22Rv1 (cell line): ENCODE measurements around the gene KIF27.
A peak's percentile ranks its signal among the peaks of the same experiment; 100 is the strongest.

Experiments
- H3K27ac ChIP-seq: fragments of 450-650 bp; 2 replicates; pipeline ENCODE4 v1.5.1; 2017
- CTCF ChIP-seq: fragments of 450-650 bp; IDR thresholded peaks from 2 replicates; pipeline ENCODE4 v1.5.1; 2017; ENCODE audit warnings: mild to moderate bottlenecking
- ZFX ChIP-seq: fragments of 450-650 bp; IDR thresholded peaks from 2 replicates; pipeline ENCODE4 v1.6.1; 2017; ENCODE audit warnings: antibody characterized with exemption, borderline replicate concordance

Gene KIF27

GRCh38 chr9:83920927-83921707, at the start of gene KIF27:
Gene KIF27 (minus strand): TSS chr9:83921432. CDS start chr9:83915591, 5,841 bp downstream.
- H3K27ac ChIP-seq: peak within 1 kb of the TSS; percentile 76
- TF ChIP-seq CTCF: peak; percentile 64
- no peak for TF ChIP-seq ZFX

- TF ChIP-seq CTCF (no peak), ZFX (no peak)
- no peak overlapping the region for H3K27ac ChIP-seq
Observed at GRCh38 chr9:83969602-83970001, 48.4 kb upstream of the KIF27 start.

GRCh38 chr9:83967073-83967472, 45.8 kb upstream of the KIF27 start:
- peak overlapping the region; percentile 56; the same call in 1 of the 2 replicates for H3K27ac ChIP-seq
- TF ChIP-seq ZFX: no peak
- no peak for TF ChIP-seq CTCF

- no peak for TF ChIP-seq ZFX
- TF ChIP-seq CTCF: no peak
- peak overlapping the region; percentile 56 for H3K27ac ChIP-seq
Observed at GRCh38 chr9:83966209-83966582, 45.0 kb upstream of the KIF27 start.

GRCh38 chr9:83965350-83966208, 44.3 kb upstream of the KIF27 start:
- peak overlapping the region; percentile 56 for H3K27ac ChIP-seq
- TF ChIP-seq CTCF: no peak
- TF ChIP-seq ZFX: no peak

GRCh38 chr9:83964973-83965349, 43.7 kb upstream of the KIF27 start:
- H3K27ac ChIP-seq: peak overlapping the region; percentile 56
- TF ChIP-seq ZFX: no peak
- TF ChIP-seq CTCF: no peak

GRCh38 chr9:83962165-83962564, 40.9 kb upstream of the KIF27 start:
- TF ChIP-seq ZFX (no peak), CTCF (no peak)
- H3K27ac ChIP-seq: peak overlapping the region; percentile 73
